Ishikawa (cell line): ENCODE measurements around the gene HSD11B1L.

Experiments used
- CEBPB ChIP-seq: IDR thresholded peaks from 2 replicates; pipeline ENCODE4 v1.6.1; 2012
- CREB1 ChIP-seq: IDR thresholded peaks from 2 replicates; pipeline ENCODE4 v1.6.1; 2012; ENCODE audit warnings: low read depth
- EGR1 ChIP-seq: IDR thresholded peaks from 2 replicates; pipeline ENCODE4 v1.6.1; 2012
- EP300 ChIP-seq: IDR thresholded peaks from 2 replicates; pipeline ENCODE4 v1.6.1; 2012; ENCODE audit warnings: borderline replicate concordance
- FOXM1 ChIP-seq: IDR thresholded peaks from 2 replicates; pipeline ENCODE4 v1.6.1; 2012; ENCODE audit warnings: low read depth, borderline replicate concordance
- NFIC ChIP-seq: IDR thresholded peaks from 2 replicates; pipeline ENCODE4 v1.6.1; 2012
- RAD21 ChIP-seq: IDR thresholded peaks from 2 replicates; pipeline ENCODE4 v1.6.1; 2012; ENCODE audit warnings: low read depth
- TAF1 ChIP-seq: IDR thresholded peaks from 2 replicates; pipeline ENCODE4 v1.6.1; 2012; ENCODE audit warnings: low read depth, mild to moderate bottlenecking
- TCF12 ChIP-seq: IDR thresholded peaks from 2 replicates; pipeline ENCODE4 v1.6.1; 2012; ENCODE audit warnings: low read depth
- TEAD4 ChIP-seq: IDR thresholded peaks from 2 replicates; pipeline ENCODE4 v1.6.1; 2012
- YY1 ChIP-seq: IDR thresholded peaks from 2 replicates; pipeline ENCODE4 v1.6.1; 2012; ENCODE audit warnings: low read depth
- ZBTB7A ChIP-seq: IDR thresholded peaks from 2 replicates; pipeline ENCODE4 v1.6.1; 2012; ENCODE audit warnings: low read depth
- TF ChIP-seq, protein P1 (sequence below): IDR thresholded peaks from 2 replicates; pipeline ENCODE4 v1.6.1; 2012; ENCODE audit warnings: low read depth, mild to moderate bottlenecking
- TF ChIP-seq, protein P2 (sequence below): IDR thresholded peaks from 2 replicates; pipeline ENCODE4 v1.6.1; 2012
- TF ChIP-seq, protein P3 (sequence below): IDR thresholded peaks from 2 replicates; pipeline ENCODE4 v1.6.1; 2012

The HSD11B1L gene

DNA sequence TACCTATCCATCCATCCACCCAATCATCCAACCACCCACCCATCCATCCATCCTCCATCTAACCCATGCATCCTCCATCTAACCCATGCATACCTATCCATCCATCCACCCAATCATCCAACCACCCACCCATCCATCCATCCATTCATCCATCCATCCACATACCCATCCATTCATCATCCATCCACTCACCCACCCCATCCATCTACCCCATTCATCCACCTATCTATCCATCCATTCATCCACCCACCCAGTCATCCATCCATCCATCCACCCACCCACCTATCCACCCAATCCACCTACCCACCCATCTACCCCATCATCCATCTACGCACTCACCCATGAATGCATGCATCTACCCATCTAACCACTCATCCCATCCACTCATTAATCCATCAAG lies 7.1 kb upstream of the HSD11B1L start:
- TF ChIP-seq TEAD4 (no peak), FOXM1 (no peak), CREB1 (no peak), TCF12 (no peak), ZBTB7A (no peak), EGR1 (no peak), CEBPB (no peak), RAD21 (no peak), NFIC (no peak), YY1 (no peak), EP300 (no peak), TAF1 (no peak)
- TF ChIP-seq, protein P1, sequence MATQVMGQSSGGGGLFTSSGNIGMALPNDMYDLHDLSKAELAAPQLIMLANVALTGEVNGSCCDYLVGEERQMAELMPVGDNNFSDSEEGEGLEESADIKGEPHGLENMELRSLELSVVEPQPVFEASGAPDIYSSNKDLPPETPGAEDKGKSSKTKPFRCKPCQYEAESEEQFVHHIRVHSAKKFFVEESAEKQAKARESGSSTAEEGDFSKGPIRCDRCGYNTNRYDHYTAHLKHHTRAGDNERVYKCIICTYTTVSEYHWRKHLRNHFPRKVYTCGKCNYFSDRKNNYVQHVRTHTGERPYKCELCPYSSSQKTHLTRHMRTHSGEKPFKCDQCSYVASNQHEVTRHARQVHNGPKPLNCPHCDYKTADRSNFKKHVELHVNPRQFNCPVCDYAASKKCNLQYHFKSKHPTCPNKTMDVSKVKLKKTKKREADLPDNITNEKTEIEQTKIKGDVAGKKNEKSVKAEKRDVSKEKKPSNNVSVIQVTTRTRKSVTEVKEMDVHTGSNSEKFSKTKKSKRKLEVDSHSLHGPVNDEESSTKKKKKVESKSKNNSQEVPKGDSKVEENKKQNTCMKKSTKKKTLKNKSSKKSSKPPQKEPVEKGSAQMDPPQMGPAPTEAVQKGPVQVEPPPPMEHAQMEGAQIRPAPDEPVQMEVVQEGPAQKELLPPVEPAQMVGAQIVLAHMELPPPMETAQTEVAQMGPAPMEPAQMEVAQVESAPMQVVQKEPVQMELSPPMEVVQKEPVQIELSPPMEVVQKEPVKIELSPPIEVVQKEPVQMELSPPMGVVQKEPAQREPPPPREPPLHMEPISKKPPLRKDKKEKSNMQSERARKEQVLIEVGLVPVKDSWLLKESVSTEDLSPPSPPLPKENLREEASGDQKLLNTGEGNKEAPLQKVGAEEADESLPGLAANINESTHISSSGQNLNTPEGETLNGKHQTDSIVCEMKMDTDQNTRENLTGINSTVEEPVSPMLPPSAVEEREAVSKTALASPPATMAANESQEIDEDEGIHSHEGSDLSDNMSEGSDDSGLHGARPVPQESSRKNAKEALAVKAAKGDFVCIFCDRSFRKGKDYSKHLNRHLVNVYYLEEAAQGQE = no peak
- TF ChIP-seq, protein P2, sequence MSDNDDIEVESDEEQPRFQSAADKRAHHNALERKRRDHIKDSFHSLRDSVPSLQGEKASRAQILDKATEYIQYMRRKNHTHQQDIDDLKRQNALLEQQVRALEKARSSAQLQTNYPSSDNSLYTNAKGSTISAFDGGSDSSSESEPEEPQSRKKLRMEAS = no peak
- TF ChIP-seq, protein P3, sequence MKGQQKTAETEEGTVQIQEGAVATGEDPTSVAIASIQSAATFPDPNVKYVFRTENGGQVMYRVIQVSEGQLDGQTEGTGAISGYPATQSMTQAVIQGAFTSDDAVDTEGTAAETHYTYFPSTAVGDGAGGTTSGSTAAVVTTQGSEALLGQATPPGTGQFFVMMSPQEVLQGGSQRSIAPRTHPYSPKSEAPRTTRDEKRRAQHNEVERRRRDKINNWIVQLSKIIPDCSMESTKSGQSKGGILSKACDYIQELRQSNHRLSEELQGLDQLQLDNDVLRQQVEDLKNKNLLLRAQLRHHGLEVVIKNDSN = no peak

DNA sequence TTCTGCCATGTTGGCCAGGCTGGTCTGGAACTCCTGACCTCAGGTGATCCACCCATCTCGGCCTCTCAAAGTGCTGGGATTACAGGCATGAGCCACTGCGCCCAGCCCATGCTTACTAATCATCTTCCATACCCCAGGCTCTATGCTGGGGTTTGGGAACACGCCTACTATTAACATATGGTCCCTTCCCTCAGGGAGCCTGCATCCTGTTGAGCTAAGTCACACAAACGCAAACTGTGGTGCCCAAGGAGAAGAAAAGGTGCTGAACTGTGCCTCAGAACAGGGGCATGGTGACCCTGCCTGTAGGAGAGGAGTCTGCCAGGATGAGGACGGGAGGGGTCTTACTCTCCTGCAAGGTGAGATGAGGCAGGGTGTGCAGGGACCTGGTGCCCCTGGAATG lies 6.1 kb upstream of the HSD11B1L start:
- TF ChIP-seq, protein P2 = no peak
- no peak for TF ChIP-seq CEBPB
- TF ChIP-seq TCF12 = no peak
- no peak for TF ChIP-seq TEAD4
- TF ChIP-seq, protein P3 = no peak
- TF ChIP-seq CREB1 = no peak
- TF ChIP-seq TAF1 = no peak
- no peak for TF ChIP-seq ZBTB7A
- no peak for TF ChIP-seq FOXM1
- no peak for TF ChIP-seq YY1
- TF ChIP-seq RAD21 = no peak
- TF ChIP-seq, protein P1 = no peak
- TF ChIP-seq EP300 = no peak
- TF ChIP-seq NFIC = no peak

DNA sequence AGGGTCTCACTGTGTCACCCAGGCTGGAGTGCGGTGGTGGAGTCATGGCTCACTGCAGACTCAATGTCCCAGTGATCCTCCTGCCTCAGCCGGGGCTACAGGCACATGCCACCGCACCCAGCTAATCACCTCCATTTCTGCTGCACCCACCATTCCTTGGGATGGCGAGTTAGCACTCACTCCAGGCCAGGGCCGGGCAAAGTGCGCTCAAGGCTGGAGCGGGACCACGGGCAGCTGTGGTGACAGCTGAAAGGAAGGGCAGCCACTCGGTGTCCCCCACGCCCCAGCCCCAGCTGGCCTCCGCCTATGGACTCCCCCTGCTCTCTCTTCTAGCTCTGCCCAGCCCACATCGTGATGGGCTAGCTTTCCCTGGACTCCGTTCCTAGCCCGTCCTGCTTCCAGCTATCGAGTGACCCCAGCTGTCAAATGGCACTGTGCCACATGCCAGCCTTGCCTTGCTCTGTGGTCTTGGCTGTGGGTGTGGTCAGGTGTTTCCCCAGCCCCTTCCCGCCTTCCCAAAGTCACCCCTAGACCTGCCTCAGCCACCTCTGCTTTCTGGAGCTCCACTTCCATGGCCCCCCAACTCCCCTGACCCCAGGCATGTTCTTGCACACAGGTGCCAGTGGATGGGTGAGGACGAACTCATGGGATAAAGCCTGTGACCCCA lies 4.6 kb upstream of the HSD11B1L start:
- TF ChIP-seq NFIC (no peak), TAF1 (no peak), CREB1 (no peak), TEAD4 (no peak)
- TF ChIP-seq, protein P3 = no peak
- TF ChIP-seq, protein P1 = no peak

DNA sequence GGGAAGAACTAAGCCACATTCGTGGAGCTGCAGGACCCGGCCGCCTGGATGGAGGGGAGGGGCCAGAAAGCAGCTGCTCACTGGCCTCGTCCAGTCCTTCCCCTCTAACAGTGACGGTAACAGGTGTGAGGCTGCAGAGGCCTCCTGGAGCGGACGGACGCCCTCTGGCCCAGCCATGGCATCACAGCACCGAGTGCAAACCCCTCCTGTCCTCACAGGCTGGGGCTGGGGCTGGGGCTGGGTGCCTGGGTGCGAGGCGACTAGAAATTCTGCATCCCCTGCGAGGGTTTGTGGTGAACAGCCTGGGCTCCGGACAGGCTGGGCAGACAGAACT lies 4.1 kb upstream of the HSD11B1L start:
- TF ChIP-seq YY1 (no peak), ZBTB7A (no peak), EP300 (no peak)

DNA sequence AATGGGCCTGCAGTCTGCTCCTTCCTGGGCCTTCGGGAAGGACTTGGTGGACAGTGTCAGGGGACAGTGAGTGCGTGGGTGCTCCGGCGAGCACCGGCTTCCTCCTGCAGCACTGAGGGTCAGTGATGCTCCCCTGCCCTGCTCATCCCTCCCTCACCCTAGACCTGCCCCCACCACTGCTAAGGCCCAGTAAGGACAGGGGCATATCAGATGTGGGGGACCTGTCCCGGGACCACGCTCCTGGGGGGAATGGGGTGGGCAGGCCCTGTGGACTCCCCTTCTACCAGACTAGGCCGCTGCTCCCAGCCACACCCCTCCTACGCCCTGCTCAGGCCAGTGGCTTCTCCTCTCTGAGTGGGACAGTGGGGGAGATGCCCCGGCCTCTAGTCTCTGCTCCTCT lies 3.7 kb upstream of the HSD11B1L start:
- TF ChIP-seq TCF12 = no peak
- TF ChIP-seq, protein P3 = no peak
- no peak for TF ChIP-seq FOXM1
- TF ChIP-seq, protein P2 = no peak
- no peak for TF ChIP-seq CEBPB
- TF ChIP-seq ZBTB7A = no peak
- no peak for TF ChIP-seq RAD21
- TF ChIP-seq YY1 = no peak
- no peak for TF ChIP-seq NFIC
- no peak for TF ChIP-seq TEAD4
- no peak for TF ChIP-seq CREB1
- no peak for TF ChIP-seq TAF1
- no peak for TF ChIP-seq EP300
- TF ChIP-seq, protein P1 = no peak
- no peak for TF ChIP-seq EGR1
